ENCODE measurements around the gene CTNNBIP1. TPM values are rescaled to one million over a fixed set of nuclear protein-coding genes. Genes with fewer than 3 reads are reported as not detected.

Gene CTNNBIP1
- total and polyA plus RNA-seq, 9 of the 15 experiments (the other 6 are each of a cell fraction or from before 2014, with no cell fraction given): 0.65 to 29.2 (median 14.7) TPM

DNA sequence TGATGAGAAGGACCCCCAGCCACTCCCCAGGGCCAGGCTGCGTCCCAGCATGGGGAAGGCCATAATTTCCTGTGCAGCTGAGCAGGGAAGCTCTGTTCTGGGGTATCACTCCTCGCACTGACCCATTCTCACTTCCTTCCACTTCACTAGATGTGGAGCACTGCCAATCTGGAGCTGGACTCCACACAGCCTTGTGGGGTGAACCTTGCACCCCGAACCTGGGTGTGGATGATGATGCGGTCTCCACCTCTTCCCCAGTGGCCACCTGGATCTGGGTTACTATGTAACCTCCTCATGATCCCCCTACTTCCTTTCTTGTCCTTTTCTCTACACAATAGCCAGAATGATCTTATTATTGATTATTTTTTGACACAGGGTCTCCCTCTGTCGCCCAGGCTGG, 36.7 kb downstream of the CTNNBIP1 start:
- in situ Hi-C loops (cut with MboI): loop anchor here (5.0 to 10.0 kb wide), 2 partner anchors 71 to 554 kb away; partner anchors contain the start of genes LZIC and NMNAT1
- CTCF ChIA-PET (ENCODE audit: low intra/inter-chr PET ratio): interaction anchor here (1.5 to 3.2 kb wide), 3 partner anchors 89 to 280 kb away, joined by 3 to 31 read pairs (median 5); no protein-coding TSS in a partner anchor
- 56% methylated on average over 5 of the region's 5 CpGs for WGBS (ENCODE audit: insufficient coverage, low coverage, missing lambda C conversion rate)
- TF ChIP-seq ZNF696 (CRISPR knock-in tag; conservative IDR thresholded peaks at IDR 0.05): no peak
- TF ChIP-seq, protein P1, sequence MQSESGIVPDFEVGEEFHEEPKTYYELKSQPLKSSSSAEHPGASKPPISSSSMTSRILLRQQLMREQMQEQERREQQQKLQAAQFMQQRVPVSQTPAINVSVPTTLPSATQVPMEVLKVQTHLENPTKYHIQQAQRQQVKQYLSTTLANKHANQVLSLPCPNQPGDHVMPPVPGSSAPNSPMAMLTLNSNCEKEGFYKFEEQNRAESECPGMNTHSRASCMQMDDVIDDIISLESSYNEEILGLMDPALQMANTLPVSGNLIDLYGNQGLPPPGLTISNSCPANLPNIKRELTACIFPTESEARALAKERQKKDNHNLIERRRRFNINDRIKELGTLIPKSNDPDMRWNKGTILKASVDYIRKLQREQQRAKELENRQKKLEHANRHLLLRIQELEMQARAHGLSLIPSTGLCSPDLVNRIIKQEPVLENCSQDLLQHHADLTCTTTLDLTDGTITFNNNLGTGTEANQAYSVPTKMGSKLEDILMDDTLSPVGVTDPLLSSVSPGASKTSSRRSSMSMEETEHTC (IDR thresholded peaks at IDR 0.05): no peak
- TF ChIP-seq, protein P2, sequence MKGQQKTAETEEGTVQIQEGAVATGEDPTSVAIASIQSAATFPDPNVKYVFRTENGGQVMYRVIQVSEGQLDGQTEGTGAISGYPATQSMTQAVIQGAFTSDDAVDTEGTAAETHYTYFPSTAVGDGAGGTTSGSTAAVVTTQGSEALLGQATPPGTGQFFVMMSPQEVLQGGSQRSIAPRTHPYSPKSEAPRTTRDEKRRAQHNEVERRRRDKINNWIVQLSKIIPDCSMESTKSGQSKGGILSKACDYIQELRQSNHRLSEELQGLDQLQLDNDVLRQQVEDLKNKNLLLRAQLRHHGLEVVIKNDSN (CRISPR knock-in tag; IDR thresholded peaks at IDR 0.05): no peak
- TF ChIP-seq, protein P3, sequence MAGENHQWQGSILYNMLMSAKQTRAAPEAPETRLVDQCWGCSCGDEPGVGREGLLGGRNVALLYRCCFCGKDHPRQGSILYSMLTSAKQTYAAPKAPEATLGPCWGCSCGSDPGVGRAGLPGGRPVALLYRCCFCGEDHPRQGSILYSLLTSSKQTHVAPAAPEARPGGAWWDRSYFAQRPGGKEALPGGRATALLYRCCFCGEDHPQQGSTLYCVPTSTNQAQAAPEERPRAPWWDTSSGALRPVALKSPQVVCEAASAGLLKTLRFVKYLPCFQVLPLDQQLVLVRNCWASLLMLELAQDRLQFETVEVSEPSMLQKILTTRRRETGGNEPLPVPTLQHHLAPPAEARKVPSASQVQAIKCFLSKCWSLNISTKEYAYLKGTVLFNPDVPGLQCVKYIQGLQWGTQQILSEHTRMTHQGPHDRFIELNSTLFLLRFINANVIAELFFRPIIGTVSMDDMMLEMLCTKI (IDR thresholded peaks at IDR 0.05; ENCODE audit: partially characterized antibody): no peak
- no peak for TF ChIP-seq WHSC1 (IDR thresholded peaks at IDR 0.05; ENCODE audit: low read length)
- TF ChIP-seq, protein P4, sequence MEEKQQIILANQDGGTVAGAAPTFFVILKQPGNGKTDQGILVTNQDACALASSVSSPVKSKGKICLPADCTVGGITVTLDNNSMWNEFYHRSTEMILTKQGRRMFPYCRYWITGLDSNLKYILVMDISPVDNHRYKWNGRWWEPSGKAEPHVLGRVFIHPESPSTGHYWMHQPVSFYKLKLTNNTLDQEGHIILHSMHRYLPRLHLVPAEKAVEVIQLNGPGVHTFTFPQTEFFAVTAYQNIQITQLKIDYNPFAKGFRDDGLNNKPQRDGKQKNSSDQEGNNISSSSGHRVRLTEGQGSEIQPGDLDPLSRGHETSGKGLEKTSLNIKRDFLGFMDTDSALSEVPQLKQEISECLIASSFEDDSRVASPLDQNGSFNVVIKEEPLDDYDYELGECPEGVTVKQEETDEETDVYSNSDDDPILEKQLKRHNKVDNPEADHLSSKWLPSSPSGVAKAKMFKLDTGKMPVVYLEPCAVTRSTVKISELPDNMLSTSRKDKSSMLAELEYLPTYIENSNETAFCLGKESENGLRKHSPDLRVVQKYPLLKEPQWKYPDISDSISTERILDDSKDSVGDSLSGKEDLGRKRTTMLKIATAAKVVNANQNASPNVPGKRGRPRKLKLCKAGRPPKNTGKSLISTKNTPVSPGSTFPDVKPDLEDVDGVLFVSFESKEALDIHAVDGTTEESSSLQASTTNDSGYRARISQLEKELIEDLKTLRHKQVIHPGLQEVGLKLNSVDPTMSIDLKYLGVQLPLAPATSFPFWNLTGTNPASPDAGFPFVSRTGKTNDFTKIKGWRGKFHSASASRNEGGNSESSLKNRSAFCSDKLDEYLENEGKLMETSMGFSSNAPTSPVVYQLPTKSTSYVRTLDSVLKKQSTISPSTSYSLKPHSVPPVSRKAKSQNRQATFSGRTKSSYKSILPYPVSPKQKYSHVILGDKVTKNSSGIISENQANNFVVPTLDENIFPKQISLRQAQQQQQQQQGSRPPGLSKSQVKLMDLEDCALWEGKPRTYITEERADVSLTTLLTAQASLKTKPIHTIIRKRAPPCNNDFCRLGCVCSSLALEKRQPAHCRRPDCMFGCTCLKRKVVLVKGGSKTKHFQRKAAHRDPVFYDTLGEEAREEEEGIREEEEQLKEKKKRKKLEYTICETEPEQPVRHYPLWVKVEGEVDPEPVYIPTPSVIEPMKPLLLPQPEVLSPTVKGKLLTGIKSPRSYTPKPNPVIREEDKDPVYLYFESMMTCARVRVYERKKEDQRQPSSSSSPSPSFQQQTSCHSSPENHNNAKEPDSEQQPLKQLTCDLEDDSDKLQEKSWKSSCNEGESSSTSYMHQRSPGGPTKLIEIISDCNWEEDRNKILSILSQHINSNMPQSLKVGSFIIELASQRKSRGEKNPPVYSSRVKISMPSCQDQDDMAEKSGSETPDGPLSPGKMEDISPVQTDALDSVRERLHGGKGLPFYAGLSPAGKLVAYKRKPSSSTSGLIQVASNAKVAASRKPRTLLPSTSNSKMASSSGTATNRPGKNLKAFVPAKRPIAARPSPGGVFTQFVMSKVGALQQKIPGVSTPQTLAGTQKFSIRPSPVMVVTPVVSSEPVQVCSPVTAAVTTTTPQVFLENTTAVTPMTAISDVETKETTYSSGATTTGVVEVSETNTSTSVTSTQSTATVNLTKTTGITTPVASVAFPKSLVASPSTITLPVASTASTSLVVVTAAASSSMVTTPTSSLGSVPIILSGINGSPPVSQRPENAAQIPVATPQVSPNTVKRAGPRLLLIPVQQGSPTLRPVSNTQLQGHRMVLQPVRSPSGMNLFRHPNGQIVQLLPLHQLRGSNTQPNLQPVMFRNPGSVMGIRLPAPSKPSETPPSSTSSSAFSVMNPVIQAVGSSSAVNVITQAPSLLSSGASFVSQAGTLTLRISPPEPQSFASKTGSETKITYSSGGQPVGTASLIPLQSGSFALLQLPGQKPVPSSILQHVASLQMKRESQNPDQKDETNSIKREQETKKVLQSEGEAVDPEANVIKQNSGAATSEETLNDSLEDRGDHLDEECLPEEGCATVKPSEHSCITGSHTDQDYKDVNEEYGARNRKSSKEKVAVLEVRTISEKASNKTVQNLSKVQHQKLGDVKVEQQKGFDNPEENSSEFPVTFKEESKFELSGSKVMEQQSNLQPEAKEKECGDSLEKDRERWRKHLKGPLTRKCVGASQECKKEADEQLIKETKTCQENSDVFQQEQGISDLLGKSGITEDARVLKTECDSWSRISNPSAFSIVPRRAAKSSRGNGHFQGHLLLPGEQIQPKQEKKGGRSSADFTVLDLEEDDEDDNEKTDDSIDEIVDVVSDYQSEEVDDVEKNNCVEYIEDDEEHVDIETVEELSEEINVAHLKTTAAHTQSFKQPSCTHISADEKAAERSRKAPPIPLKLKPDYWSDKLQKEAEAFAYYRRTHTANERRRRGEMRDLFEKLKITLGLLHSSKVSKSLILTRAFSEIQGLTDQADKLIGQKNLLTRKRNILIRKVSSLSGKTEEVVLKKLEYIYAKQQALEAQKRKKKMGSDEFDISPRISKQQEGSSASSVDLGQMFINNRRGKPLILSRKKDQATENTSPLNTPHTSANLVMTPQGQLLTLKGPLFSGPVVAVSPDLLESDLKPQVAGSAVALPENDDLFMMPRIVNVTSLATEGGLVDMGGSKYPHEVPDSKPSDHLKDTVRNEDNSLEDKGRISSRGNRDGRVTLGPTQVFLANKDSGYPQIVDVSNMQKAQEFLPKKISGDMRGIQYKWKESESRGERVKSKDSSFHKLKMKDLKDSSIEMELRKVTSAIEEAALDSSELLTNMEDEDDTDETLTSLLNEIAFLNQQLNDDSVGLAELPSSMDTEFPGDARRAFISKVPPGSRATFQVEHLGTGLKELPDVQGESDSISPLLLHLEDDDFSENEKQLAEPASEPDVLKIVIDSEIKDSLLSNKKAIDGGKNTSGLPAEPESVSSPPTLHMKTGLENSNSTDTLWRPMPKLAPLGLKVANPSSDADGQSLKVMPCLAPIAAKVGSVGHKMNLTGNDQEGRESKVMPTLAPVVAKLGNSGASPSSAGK (IDR thresholded peaks at IDR 0.05): no peak
- TF ChIP-seq DIDO1 (tag; IDR thresholded peaks at IDR 0.05; ENCODE audit: low read depth): no peak

More for the DNA sequence above, 36.7 kb downstream of the CTNNBIP1 start:
- ATAC-seq (no peak), DNase-seq (ENCODE audit: extremely low read depth in 1 of 4, low spot score in 3 of 4) (no peak), FAIRE-seq (no peak)
- Histone ChIP-seq H3K9me1 (ENCODE audit: control insufficient read depth, insufficient read depth, low read length) (no peaks in the 10 kb centered on the region), H3K27me3 (ENCODE audit: control insufficient read depth in 2 of 2, insufficient read depth in 2 of 2, low read length in 2 of 2) (no peaks in the 10 kb centered on the region), H3K79me2 (ENCODE audit: control insufficient read depth, insufficient read depth, low read length) (no peaks in the 10 kb centered on the region), H3K27ac (ENCODE audit: extremely low read depth, low read depth, low read length) (no peak overlapping the region), H4K20me1 (replicated peaks; ENCODE audit: control insufficient read depth, insufficient read depth, low read length) (0 out of 2 replicates have a peak, but pooled peaks cover 5% of the 10 kb centered on the region), H3K4me1 (replicated peaks in 1 of 2; ENCODE audit: control insufficient read depth in 2 of 2, insufficient read depth in 2 of 2, low read length in 2 of 2) (peaks cover 5 to 25% of the 10 kb centered on the region in 2 experiments; a peak in 4 of 5 replicates), H3K4me2 (ENCODE audit: insufficient read depth, low read length) (no peak overlapping the region), H3K9me3 (replicated peaks; ENCODE audit: control insufficient read depth, insufficient read depth, low read depth, low read length) (no peaks in the 10 kb centered on the region), H3K4me3 (no peak overlapping the region), H3K36me3 (ENCODE audit: control insufficient read depth, insufficient read depth, low read length) (no peaks in the 10 kb centered on the region), H2AFZ (ENCODE audit: low read depth, low read length) (no peak overlapping the region), H3K9ac (ENCODE audit: insufficient read depth in 1 of 2, low read depth in 2 of 2, low read length in 2 of 2) (peak overlapping the region in 1 of 2 experiments; percentile 53; a peak in 1 of 4 replicates)
- POLR2A ChIA-PET: interaction anchor here (0.5 to 2.3 kb wide), 6 partner anchors 9 to 338 kb away, joined by 3 to 17 read pairs (median 4); no protein-coding TSS in a partner anchor
- no TSS peak for BruUV-seq (replicated peaks)
- intact Hi-C loops (cut with micrococcal nuclease): no loop called here
